NCI-H2227 (cell line): Measurements from ENCODE around the gene UBE2Q2.
"Not testable (repeated sequence)": the region's sequence is repeated elsewhere in the genome, so short reads cannot be mapped to it uniquely, and the experiment has no call there.

Experiments
- DNase-seq: peaks from one replicate; lab custom pipeline; 2025; ENCODE audit not compliant: unreplicated experiment; lab: John Stamatoyannopoulos, UW

UBE2Q2 gene

GRCh38 chr15:75842722-75843677 is at the start of gene UBE2Q2:
Gene UBE2Q2 (plus strand): TSS chr15:75843447. CDS start chr15:75843667, 220 bp downstream.
- DNase-seq, result peak; percentile 91

GRCh38 chr15:75796321-75796720 is 46.9 kb upstream of the UBE2Q2 start:
- DNase-seq, result no peak

GRCh38 chr15:75797146-75797545 is 46.1 kb upstream of the UBE2Q2 start:
- DNase-seq, result not testable (repeated sequence)

- DNase-seq, result no peak
These were observed 44.1 kb upstream of the UBE2Q2 start for GRCh38 chr15:75799190-75799589.

- DNase-seq, result not testable (repeated sequence)
These were observed 42.8 kb upstream of the UBE2Q2 start for GRCh38 chr15:75800409-75800808.

- peak; percentile 79 for DNase-seq
These were observed 41.2 kb upstream of the UBE2Q2 start for GRCh38 chr15:75801859-75802593.

- DNase-seq, result not testable (repeated sequence)
These were observed 35.8 kb upstream of the UBE2Q2 start for GRCh38 chr15:75807486-75807885.

- DNase-seq, result not testable (repeated sequence)
These were observed 35.2 kb upstream of the UBE2Q2 start for GRCh38 chr15:75808009-75808408.

- no peak for DNase-seq
These were observed 34.7 kb upstream of the UBE2Q2 start for GRCh38 chr15:75808563-75808962.

GRCh38 chr15:75809986-75810750 is 33.1 kb upstream of the UBE2Q2 start:
- no peak for DNase-seq

GRCh38 chr15:75810874-75811498 is 32.3 kb upstream of the UBE2Q2 start:
- DNase-seq, result no peak

- no peak for DNase-seq
These were observed 31.6 kb upstream of the UBE2Q2 start for GRCh38 chr15:75811626-75812025.

GRCh38 chr15:75814794-75815193 is 28.5 kb upstream of the UBE2Q2 start:
- no peak for DNase-seq

GRCh38 chr15:75815811-75816719 is 27.2 kb upstream of the UBE2Q2 start:
- no peak for DNase-seq

- DNase-seq, result no peak
These were observed 25.9 kb upstream of the UBE2Q2 start for GRCh38 chr15:75817138-75817935.

- DNase-seq, result no peak
These were observed 23.0 kb upstream of the UBE2Q2 start for GRCh38 chr15:75820206-75820605.

GRCh38 chr15:75821786-75822345 is 21.4 kb upstream of the UBE2Q2 start:
- DNase-seq, result no peak

GRCh38 chr15:75822685-75823278 is 20.5 kb upstream of the UBE2Q2 start:
- no peak for DNase-seq
